ENCODE data around the gene RER1.

- TF ChIP-seq CTCF (IDR thresholded peaks at IDR 0.05; ENCODE audit: borderline replicate concordance, extremely low read depth, low read length, poor library complexity, severe bottlenecking): no peak
- TF ChIP-seq EZH2 (IDR thresholded peaks at IDR 0.05; ENCODE audit: borderline replicate concordance, low read depth, low read length, severe bottlenecking): no peak
Observed at GRCh38 chr1:2412395-2412772, 20.7 kb downstream of the RER1 start, which contains the start of gene PEX10.
